HCT116 (cell line): ENCODE data around the gene RNF220.

ENCODE experiments used
- CBX3 ChIP-seq: IDR thresholded peaks from 2 replicates; pipeline ENCODE4 v1.6.1; 2012; ENCODE audit warnings: low read depth
- EGR1 ChIP-seq: IDR thresholded peaks from 2 replicates; pipeline ENCODE4 v1.6.1; 2012; ENCODE audit warnings: low read depth
- POLR2A ChIP-seq: IDR thresholded peaks from 2 replicates; pipeline ENCODE4 v1.7.0; 2011; ENCODE audit warnings: borderline replicate concordance; ENCODE audit not compliant: insufficient read depth, insufficient read length; ENCODE audit errors: extremely low read depth
- POLR2AphosphoS5 ChIP-seq: IDR thresholded peaks from 2 replicates; pipeline ENCODE4 v1.6.1; 2011; ENCODE audit warnings: mild to moderate bottlenecking, low read depth, low read length, moderate library complexity
- RAD21 ChIP-seq: IDR thresholded peaks from 2 replicates; pipeline ENCODE4 v1.6.1; 2012; ENCODE audit warnings: low read depth, mild to moderate bottlenecking
- TF ChIP-seq, protein P1 (sequence below): IDR thresholded peaks from 2 replicates; pipeline ENCODE4 v1.6.1; 2012
- TF ChIP-seq, protein P2 (sequence below), 3 experiments: fragments of 200-600 bp in 1 of 3; sonication (generic) in 1 of 3; IDR thresholded peaks in 2 of 3; conservative IDR thresholded peaks in 1 of 3; 2 replicates each; pipeline ENCODE4 v1.5.1; 2012 to 2017; ENCODE audit warnings: low read depth in 2 of 3, low read length in 2 of 3, antibody characterized with exemption in 1 of 3, borderline replicate concordance in 1 of 3, control low read depth in 1 of 3, mild to moderate bottlenecking in 1 of 3, mixed read lengths in 1 of 3, mixed run types in 1 of 3, moderate library complexity in 1 of 3; ENCODE audit not compliant: insufficient read depth in 1 of 3

DNA sequence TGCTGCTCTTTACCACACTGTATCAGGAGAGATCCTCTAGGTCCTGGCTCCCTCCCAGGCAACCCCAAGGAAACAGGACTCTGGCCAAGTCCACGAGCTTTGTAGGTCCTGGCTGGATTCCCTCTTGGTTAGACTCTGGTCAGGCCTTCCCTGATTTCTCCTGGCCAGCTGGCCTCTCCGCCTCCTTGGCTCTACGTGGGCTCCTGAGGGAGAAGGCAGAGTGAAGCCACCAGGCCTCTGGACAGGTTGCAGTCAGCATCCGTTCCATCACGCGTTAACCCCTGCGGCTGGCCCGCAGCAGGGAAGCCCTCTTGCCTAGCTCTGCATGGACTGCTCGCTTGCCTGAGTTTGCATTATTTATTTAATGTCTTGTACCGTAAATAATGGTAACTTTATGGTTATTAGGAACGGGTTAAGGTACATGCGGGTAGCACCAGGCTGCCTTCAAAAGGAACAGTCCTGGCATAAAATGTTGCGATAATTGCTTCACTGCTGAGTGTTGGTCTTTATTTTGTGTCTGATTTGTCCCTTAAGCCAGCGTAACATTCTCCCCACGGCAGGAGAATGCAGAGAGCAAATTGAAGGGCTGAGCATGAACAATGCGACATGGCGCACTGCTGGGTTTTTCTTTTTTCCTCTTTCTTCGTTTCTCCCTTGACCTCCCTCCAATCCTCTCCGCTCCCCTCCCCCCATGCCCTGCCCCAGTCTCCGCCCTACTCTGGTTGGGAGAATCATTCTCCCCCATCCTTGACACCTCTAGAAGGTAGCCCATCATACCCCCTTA lies 100.3 kb downstream of the RNF220 start:
- TF ChIP-seq, protein P1, sequence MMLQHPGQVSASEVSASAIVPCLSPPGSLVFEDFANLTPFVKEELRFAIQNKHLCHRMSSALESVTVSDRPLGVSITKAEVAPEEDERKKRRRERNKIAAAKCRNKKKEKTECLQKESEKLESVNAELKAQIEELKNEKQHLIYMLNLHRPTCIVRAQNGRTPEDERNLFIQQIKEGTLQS: no peak
- TF ChIP-seq, protein P2, sequence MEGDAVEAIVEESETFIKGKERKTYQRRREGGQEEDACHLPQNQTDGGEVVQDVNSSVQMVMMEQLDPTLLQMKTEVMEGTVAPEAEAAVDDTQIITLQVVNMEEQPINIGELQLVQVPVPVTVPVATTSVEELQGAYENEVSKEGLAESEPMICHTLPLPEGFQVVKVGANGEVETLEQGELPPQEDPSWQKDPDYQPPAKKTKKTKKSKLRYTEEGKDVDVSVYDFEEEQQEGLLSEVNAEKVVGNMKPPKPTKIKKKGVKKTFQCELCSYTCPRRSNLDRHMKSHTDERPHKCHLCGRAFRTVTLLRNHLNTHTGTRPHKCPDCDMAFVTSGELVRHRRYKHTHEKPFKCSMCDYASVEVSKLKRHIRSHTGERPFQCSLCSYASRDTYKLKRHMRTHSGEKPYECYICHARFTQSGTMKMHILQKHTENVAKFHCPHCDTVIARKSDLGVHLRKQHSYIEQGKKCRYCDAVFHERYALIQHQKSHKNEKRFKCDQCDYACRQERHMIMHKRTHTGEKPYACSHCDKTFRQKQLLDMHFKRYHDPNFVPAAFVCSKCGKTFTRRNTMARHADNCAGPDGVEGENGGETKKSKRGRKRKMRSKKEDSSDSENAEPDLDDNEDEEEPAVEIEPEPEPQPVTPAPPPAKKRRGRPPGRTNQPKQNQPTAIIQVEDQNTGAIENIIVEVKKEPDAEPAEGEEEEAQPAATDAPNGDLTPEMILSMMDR (IDR thresholded peaks at IDR 0.05 in 2 of 3, conservative IDR thresholded peaks at IDR 0.05 in 1 of 3; ENCODE audit: borderline replicate concordance in 1 of 3, insufficient read depth in 1 of 3, low read depth in 2 of 3, low read length in 2 of 3): no peak
- no peak for TF ChIP-seq EGR1
- no peak for TF ChIP-seq CBX3
- no peak for TF ChIP-seq POLR2AphosphoS5
- TF ChIP-seq POLR2A: no peak
- TF ChIP-seq RAD21: no peak
